ENCODE results near the gene TFF1.

Gene TFF1

GRCh38 chr21:42366292-42367010 is at the start of gene TFF1:
TFF1 (minus strand) TSS chr21:42366535; CDS start chr21:42366495, 40 bp downstream.
- peaks cover 71% of the 10 kb centered on the region for H3K4me1 Mint-ChIP-seq
- no peaks in the 10 kb centered on the region for H3K36me3 Mint-ChIP-seq (ENCODE audit: low read depth)
- TF ChIP-seq CTCF (IDR thresholded peaks at IDR 0.05), result no peak
- no peaks in the 10 kb centered on the region for H3K9me3 Mint-ChIP-seq
- no peak for DNase-seq
- H3K4me3 Mint-ChIP-seq, result peak within 1 kb of the TSS; percentile 28
- peak within 1 kb of the TSS; percentile 44 for H3K27ac Mint-ChIP-seq
- H3K27me3 Mint-ChIP-seq (ENCODE audit: low read depth, poor library complexity), result peaks cover 14% of the 10 kb centered on the region

- Mint-ChIP-seq H3K4me3 (no peak overlapping the region), H3K4me1 (peaks cover 17% of the 10 kb centered on the region), H3K27ac (no peak overlapping the region), H3K9me3 (no peaks in the 10 kb centered on the region), H3K27me3 (ENCODE audit: low read depth, poor library complexity) (peaks cover 24% of the 10 kb centered on the region), H3K36me3 (ENCODE audit: low read depth) (no peaks in the 10 kb centered on the region)
- no peak for TF ChIP-seq CTCF (IDR thresholded peaks at IDR 0.05)
- no peak for DNase-seq
Measured at GRCh38 chr21:42414928-42415769, 48.8 kb upstream of the TFF1 start.

GRCh38 chr21:42414553-42414927 is 48.2 kb upstream of the TFF1 start:
- peaks cover 28% of the 10 kb centered on the region for H3K27me3 Mint-ChIP-seq (ENCODE audit: low read depth, poor library complexity)
- peaks cover 17% of the 10 kb centered on the region for H3K4me1 Mint-ChIP-seq
- H3K4me3 Mint-ChIP-seq, result no peak overlapping the region
- H3K27ac Mint-ChIP-seq, result no peak overlapping the region
- no peak for DNase-seq
- no peaks in the 10 kb centered on the region for H3K9me3 Mint-ChIP-seq
- no peak for TF ChIP-seq CTCF (IDR thresholded peaks at IDR 0.05)
- H3K36me3 Mint-ChIP-seq (ENCODE audit: low read depth), result no peaks in the 10 kb centered on the region

GRCh38 chr21:42414066-42414465 is 47.7 kb upstream of the TFF1 start:
- TF ChIP-seq CTCF (IDR thresholded peaks at IDR 0.05), result no peak
- Mint-ChIP-seq H3K4me3 (no peak overlapping the region), H3K27ac (no peak overlapping the region), H3K27me3 (ENCODE audit: low read depth, poor library complexity) (peaks cover 28% of the 10 kb centered on the region), H3K4me1 (peaks cover 17% of the 10 kb centered on the region), H3K36me3 (ENCODE audit: low read depth) (no peaks in the 10 kb centered on the region), H3K9me3 (no peaks in the 10 kb centered on the region)
- no peak for DNase-seq

- Mint-ChIP-seq H3K4me3 (no peak overlapping the region), H3K9me3 (no peaks in the 10 kb centered on the region), H3K4me1 (peaks cover 17% of the 10 kb centered on the region), H3K36me3 (ENCODE audit: low read depth) (no peaks in the 10 kb centered on the region), H3K27me3 (ENCODE audit: low read depth, poor library complexity) (peaks cover 25% of the 10 kb centered on the region), H3K27ac (no peak overlapping the region)
- DNase-seq, result no peak
- no peak for TF ChIP-seq CTCF (IDR thresholded peaks at IDR 0.05)
Measured at GRCh38 chr21:42413500-42413899, 47.2 kb upstream of the TFF1 start.

All from nephron progenitor cell (in vitro differentiated cells).